Measurements from ENCODE around the gene CHP2.

The CHP2 gene

GRCh38 chr16:23754594-23755483, at the start of gene CHP2:
Gene CHP2, plus strand, starts transcription at chr16:23755026. Its CDS starts 24 bp downstream, at chr16:23755050.
- DNase-seq (ENCODE audit: low read depth), result no peak
- TF ChIP-seq CTCF (IDR thresholded peaks at IDR 0.05; ENCODE audit: low read depth, low read length, missing control alignments), result no peak
- no peak within 1 kb of the TSS for H3K4me3 ChIP-seq (ENCODE audit: low read depth, low read length)

GRCh38 chr16:23705517-23705902, 49.3 kb upstream of the CHP2 start:
- H3K4me3 ChIP-seq (ENCODE audit: low read depth, low read length), result no peak overlapping the region
- no peak for DNase-seq (ENCODE audit: low read depth)
- no peak for TF ChIP-seq CTCF (IDR thresholded peaks at IDR 0.05; ENCODE audit: low read depth, low read length, missing control alignments)

- no peak for DNase-seq (ENCODE audit: low read depth)
- no peak overlapping the region for H3K4me3 ChIP-seq (ENCODE audit: low read depth, low read length)
- no peak for TF ChIP-seq CTCF (IDR thresholded peaks at IDR 0.05; ENCODE audit: low read depth, low read length, missing control alignments)
Observed at GRCh38 chr16:23706439-23706838, 48.4 kb upstream of the CHP2 start.

- no peak overlapping the region for H3K4me3 ChIP-seq (ENCODE audit: low read depth, low read length)
- no peak for TF ChIP-seq CTCF (IDR thresholded peaks at IDR 0.05; ENCODE audit: low read depth, low read length, missing control alignments)
- no peak for DNase-seq (ENCODE audit: low read depth)
Observed at GRCh38 chr16:23709536-23709935, 45.3 kb upstream of the CHP2 start.

- no peak for TF ChIP-seq CTCF (IDR thresholded peaks at IDR 0.05; ENCODE audit: low read depth, low read length, missing control alignments)
- no peak for DNase-seq (ENCODE audit: low read depth)
- H3K4me3 ChIP-seq (ENCODE audit: low read depth, low read length), result no peak overlapping the region
Observed at GRCh38 chr16:23710008-23710407, 44.8 kb upstream of the CHP2 start.

DNA sequence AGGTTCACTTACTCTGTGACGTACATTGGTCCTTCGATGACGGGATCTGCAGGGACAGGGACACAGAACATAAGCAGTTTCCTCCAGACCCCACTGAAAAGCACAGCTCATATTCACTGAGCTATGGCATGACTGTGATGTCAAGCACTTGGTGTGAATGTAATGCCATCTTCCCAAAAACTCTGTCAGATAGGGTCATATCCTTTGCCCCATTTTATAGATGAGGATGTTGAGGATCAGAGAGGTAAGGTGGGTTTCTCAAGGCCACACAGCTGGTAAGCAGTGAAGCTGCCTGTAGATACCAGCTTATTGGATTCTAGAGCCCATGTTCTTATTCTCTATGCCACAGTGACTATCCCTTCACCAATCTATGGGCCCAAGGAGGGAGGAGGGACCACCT, 44.3 kb upstream of the CHP2 start:
- no peak for DNase-seq (ENCODE audit: low read depth)
- no peak for TF ChIP-seq CTCF (IDR thresholded peaks at IDR 0.05; ENCODE audit: low read depth, low read length, missing control alignments)
- H3K4me3 ChIP-seq (ENCODE audit: low read depth, low read length), result no peak overlapping the region

GRCh38 chr16:23711785-23712184, 43.0 kb upstream of the CHP2 start:
- H3K4me3 ChIP-seq (ENCODE audit: low read depth, low read length), result no peak overlapping the region
- TF ChIP-seq CTCF (IDR thresholded peaks at IDR 0.05; ENCODE audit: low read depth, low read length, missing control alignments), result no peak
- DNase-seq (ENCODE audit: low read depth), result no peak
